Epidermal melanocyte (primary cell): ENCODE measurements around the gene KRT77.

Experiments
- DNase-seq: peaks from one replicate; pipeline ENCODE4 v3.0.0; 2011; ENCODE audit warnings: low spot score; ENCODE audit not compliant: insufficient read length

KRT77 gene

DNA sequence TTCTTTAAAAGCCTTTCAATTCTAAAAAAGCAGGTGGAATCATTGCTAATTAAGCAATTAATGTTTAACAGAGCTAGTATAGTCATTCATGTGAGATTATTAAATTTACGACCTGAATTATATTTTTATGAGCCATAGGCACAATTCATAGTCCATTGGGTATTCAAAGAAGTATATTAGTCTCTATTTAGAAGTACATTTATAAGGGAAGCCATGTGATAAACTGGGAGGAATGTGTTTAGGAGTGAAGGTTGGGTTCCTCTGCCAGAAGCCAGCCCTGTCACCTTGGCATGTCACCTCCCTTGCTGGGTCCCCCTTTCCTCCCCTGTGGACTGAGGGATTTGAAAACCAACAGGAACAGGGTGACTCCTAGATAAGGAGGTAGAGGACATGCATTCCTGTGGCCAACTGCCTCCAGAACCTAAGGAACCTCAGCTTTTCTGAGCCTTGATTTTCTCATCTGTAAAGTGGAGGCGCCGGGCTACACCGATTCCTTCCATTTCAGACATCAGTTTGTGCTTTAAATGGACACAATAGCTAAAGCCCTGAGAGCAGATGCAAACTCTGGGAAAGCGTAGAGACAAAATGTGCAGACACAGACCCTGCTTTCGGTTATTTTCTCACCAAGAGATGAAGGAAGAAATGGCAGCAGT, 45.9 kb downstream of the KRT77 start:
- DNase-seq = no peak

- no peak for DNase-seq
These were observed 46.7 kb downstream of the KRT77 start for GRCh38 chr12:52656616-52657015.

DNA sequence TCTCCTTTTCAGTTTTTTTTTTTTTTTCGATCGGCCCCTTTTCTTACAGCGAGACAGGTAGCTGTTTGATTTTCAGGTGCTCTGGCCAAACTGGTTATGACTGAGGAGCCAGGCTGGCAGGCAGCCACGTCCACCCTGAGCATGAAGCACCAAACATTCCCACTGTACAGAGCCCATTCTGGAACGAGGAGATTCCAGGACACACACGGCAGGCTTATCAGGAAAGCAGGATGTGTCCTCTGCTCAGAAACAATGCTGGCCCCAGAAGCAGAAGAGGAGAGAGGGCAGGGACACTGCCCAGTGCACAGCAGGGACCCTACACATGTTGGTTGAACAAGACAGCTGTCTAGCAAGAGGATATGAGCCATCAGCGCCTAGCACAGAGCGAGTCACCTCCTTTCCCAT, 47.6 kb downstream of the KRT77 start:
- DNase-seq = no peak

- no peak for DNase-seq
These were observed 48.1 kb downstream of the KRT77 start for GRCh38 chr12:52655251-52655650.

DNA sequence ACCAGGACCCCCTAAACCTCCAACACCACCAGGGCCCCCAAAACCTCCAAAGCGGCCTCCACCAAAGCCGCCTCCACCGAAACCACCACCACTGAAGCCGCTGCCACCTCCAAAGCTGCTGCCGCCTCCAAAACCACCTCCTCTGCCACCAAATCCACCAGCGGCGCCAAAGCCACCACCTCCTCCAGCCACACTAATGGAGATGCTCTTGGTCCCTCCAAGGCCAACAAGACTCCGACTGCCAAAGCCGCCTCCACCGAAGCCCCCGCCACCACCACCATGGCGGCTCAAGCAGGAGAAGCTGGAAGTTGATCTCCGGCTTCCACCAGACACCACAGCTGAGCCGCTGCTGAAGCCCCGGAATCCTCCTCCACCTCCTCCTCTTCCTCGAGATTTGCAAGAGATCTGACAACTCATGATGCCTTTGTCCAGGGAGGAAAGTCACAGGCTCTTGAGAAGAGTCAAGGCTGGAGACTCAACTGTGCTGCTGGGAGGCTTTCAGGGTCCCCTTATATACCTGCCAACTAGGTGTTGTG, 51.5 kb downstream of the KRT77 start, which contains the start of gene KRT2:
TSS of gene KRT2 (minus strand) at position 486 of the 536 bp plus-strand sequence. CDS start at position 417, 69 bp downstream.
- no peak for DNase-seq

GRCh38 chr12:52650520-52651081, 52.7 kb downstream of the KRT77 start:
- no peak for DNase-seq

GRCh38 chr12:52649066-52649465, 54.3 kb downstream of the KRT77 start:
- DNase-seq = no peak

GRCh38 chr12:52648012-52648550, 55.2 kb downstream of the KRT77 start:
- no peak for DNase-seq

DNA sequence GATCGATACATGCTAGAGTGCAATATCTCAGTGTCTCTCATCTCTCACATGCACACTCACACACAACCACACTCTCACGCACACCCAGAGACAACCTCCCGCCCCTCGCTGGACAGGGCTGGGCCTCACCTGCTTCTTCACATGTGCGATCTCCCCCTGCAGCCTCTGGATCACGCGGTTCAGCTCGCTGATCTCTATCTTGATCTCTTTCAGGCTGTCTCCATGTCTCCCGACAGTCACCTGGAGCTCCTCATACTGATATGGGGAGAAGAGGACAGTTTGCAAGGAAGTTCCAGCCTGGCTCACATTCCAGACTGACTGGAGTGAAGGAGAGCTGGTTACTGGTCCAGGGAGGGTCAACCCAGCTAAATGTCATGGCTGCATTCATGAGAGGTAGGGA, 55.7 kb downstream of the KRT77 start:
- no peak for DNase-seq

DNA sequence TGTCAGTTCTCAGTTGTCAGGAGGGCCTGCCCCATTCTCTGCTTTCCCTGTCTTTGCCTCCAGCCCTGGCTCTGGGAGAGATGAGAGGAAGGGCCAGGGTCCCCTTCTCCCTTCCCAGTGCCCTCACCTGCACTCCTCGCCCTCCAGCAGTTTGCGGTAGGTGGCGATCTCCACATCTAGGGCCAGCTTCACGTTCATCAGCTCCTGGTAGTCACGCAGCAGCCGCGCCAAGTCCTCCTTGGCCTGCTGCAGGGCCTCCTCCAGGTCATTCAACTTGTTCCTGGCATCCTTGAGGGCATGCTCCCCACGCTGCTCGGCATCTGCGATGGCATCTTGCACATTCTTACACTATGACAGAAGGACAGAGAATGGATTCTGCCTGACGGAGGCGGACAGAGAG, 56.7 kb downstream of the KRT77 start:
- no peak for DNase-seq

DNA sequence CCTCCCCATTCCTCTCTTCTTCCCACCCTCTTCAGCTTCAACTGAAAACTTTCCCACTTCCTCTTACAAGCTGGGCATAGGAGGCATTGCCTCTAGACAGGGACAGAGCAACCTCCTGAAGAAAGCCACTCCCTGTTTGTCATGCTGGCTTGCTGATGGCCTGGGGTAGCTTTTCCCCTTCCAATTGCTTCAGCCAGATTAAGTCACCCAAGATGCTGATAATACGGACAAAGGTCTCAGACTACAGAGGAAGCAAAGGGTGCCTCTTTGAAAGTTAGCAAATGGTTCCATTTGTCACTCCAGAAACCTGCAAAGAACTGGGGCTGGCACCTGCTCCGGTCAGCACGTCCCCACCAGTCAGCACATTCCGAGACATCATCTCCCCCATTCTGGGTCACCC, 57.3 kb downstream of the KRT77 start:
- no peak for DNase-seq

DNA sequence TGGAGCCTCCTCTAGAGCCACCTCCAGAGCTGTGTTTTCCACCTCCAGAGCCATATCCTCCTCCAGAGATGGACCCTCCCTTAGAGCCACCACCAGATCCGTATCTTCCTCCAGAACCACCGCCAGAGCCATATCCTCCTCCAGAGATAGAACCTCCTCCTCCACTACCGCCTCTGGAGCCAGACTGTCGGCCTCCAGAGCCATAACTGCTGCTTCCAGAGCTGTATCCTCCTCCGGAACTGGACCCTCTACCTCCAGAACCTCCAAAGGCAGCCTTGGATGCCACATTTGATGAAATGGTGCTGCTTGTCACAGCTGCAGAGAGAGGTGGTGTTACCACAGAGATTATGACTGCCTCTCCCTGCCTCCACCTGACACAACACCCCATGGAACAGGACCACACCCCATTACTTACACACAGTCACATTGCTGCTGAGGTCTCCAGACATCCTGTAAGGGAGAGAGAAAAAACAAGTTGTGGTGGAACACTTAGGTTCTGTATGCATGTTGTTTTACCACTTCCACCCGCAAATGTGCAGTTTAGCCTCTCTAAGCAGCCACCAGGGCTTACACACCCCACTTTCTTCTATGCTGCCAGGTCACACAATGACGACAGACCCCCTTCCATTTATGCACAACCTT, 58.1 kb downstream of the KRT77 start:
- DNase-seq = no peak

DNA sequence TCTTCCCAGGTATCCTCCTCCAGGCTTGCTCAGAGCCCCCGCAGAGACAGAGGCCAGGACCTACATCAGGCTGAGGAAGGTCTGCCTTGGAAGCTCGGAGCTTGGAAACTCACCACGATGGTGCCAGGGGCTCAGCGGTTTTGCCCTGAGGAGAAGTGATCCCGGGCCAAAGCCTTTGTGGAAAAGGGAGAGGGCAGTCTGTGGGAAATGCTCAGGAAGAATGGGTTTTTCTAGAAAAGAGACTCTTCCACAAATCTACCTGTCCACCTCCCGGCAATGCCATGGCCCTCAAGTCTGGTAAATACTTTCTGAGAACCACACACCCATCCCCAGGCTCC, 59.3 kb downstream of the KRT77 start:
- no peak for DNase-seq

GRCh38 chr12:52643233-52644077, 59.9 kb downstream of the KRT77 start:
- DNase-seq = no peak

DNA sequence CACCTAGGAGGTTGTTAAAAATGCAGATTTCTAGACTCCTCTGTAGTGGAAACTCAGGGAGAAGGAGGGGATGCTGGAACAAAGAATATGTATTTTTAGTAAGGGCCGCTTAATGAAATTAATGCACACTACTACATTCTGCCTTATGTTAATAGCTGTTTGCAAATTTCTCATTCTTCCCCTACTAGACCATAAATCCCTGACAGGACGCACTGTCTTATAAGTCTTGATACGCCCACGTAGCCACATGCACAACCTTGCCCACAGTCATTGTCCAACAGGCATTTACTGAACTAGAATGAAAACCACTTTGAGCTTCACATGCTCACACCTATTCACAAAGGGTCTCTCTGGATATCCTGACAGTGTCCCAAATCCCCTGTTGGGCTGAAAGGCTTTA, 61.9 kb downstream of the KRT77 start:
- DNase-seq = no peak
